D721Med (cell line): ENCODE data around the gene TRMT2A.

Experiments used
- DNase-seq: peaks from one replicate; pipeline ENCODE4 v3.0.0; 2011; ENCODE audit warnings: low spot score; ENCODE audit not compliant: insufficient read length
- FAIRE-seq: peaks from 2 replicates; lab custom pipeline; 2011; peaks lifted over from hg19 to GRCh38; lab: Jason Lieb, UNC
- CTCF ChIP-seq: IDR thresholded peaks from 2 replicates; pipeline ENCODE4 v1.5.1; 2012; ENCODE audit warnings: mild to moderate bottlenecking, control low read depth; ENCODE audit not compliant: insufficient read depth; ENCODE audit errors: missing control alignments

TRMT2A gene

GRCh38 chr22:20147237-20147988, 30.4 kb upstream of the TRMT2A start:
- no peak for FAIRE-seq
- no peak for TF ChIP-seq CTCF
- DNase-seq: no peak

GRCh38 chr22:20146777-20147176, 29.8 kb upstream of the TRMT2A start:
- no peak for TF ChIP-seq CTCF
- no peak for DNase-seq
- FAIRE-seq: no peak

- no peak for TF ChIP-seq CTCF
- FAIRE-seq: no peak
- DNase-seq: no peak
These were observed 28.8 kb upstream of the TRMT2A start for GRCh38 chr22:20145832-20146223.

GRCh38 chr22:20145206-20145831, 28.3 kb upstream of the TRMT2A start:
- FAIRE-seq: no peak
- TF ChIP-seq CTCF: no peak
- no peak for DNase-seq

GRCh38 chr22:20143883-20144665, 27.0 kb upstream of the TRMT2A start:
- TF ChIP-seq CTCF: no peak
- FAIRE-seq (no peak), DNase-seq (no peak)

GRCh38 chr22:20142711-20143621, 25.9 kb upstream of the TRMT2A start:
- FAIRE-seq (no peak), DNase-seq (no peak)
- no peak for TF ChIP-seq CTCF
